Measurements from ENCODE around the gene SPPL2C.

SPPL2C gene

GRCh38 chr17:45888392-45888791, 43.7 kb downstream of the SPPL2C start:
- FAIRE-seq = no peak

DNA sequence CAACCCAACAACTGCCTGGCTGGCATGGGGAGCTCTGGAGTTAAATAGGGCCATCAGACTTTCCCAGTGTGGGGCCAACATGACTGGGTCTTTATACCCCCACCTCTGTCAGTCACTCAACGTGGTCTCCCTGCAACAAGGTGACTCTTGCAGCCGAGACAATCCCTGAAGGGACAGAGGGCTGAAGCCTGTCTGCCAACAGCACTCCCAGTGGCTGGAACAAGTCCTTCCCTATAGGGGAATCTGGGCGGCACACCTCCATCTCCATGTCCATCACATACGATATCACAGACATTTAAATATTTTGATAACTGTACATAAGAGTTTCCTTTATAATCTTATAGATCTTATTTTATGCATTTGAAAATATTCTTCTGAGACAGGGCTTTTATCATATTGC, 44.9 kb downstream of the SPPL2C start:
- no peak for FAIRE-seq

DNA sequence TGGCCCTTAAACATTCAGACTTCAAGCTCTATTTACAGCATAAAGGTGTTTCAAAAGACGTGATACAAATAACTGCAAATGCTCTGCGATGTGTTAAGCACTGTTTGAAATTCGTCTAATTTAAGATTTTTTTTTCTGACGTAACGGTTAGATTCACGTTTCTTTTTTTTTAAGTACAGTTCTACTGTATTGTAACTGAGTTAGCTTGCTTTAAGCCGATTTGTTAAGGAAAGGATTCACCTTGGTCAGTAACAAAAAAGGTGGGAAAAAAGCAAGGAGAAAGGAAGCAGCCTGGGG, 49.0 kb downstream of the SPPL2C start:
- no peak for FAIRE-seq

DNA sequence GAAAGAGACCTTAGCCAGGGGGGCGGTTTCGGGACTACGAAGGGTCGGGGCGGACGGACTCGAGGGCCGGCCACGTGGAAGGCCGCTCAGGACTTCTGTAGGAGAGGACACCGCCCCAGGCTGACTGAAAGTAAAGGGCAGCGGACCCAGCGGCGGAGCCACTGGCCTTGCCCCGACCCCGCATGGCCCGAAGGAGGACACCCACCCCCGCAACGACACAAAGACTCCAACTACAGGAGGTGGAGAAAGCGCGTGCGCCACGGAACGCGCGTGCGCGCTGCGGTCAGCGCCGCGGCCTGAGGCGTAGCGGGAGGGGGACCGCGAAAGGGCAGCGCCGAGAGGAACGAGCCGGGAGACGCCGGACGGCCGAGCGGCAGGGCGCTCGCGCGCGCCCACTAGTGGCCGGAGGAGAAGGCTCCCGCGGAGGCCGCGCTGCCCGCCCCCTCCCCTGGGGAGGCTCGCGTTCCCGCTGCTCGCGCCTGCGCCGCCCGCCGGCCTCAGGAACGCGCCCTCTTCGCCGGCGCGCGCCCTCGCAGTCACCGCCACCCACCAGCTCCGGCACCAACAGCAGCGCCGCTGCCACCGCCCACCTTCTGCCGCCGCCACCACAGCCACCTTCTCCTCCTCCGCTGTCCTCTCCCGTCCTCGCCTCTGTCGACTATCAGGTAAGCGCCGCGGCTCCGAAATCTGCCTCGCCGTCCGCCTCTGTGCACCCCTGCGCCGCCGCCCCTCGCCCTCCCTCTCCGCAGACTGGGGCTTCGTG, 49.5 kb downstream of the SPPL2C start, which contains the start of gene MAPT:
TSS of gene MAPT (plus strand) at position 533 of the 763 bp plus-strand sequence. CDS start 67,784 bp downstream, outside the sequence.
- FAIRE-seq = no peak

- FAIRE-seq = no peak
Measured at GRCh38 chr17:45895304-45895968, 50.8 kb downstream of the SPPL2C start.

DNA sequence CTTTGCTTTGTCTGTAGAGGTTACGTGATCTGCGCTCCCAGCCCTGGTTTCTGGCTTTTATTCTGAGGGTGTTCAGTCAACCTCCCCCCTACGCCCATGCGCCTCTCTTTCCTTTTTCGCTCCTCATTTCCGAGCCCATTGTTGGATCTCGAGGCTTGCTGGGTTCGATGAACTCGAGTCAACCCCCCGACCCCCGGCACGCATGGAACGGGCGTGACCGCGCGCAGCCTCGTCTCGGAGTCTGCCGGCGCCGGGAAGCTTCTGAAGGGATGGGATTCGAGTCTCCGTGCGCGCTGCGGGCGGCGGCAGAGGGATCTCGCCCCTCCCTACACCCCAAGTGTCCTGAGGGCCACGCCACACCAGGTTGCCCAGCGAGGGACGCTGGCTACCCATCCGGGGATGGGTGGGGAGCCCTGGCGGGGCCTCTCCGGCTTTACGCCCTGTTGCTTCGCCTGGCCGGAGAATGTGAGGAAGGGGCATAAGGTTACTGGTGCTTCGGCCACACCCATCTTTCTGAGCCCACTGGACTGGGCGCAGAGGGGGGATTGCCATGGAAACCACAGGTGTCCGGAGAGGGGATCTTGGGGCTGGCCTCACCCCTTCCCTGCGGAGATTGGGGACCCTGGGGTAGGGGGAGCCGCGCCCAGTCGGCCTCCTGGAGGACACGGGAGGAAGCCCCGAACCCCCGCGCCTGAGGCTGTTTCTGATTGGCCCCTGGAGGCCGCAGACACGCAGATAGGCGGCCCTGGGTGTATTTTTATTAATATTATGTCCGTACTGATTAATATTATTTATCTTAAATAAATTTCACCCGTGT, 51.5 kb downstream of the SPPL2C start:
- no peak for FAIRE-seq

Data from endometrium (tissue), 2 donors.